K562 (cell line): ENCODE data around the gene EVC. TPM values are rescaled to one million over a fixed set of nuclear protein-coding genes. Genes with fewer than 3 reads are reported as not detected.

ENCODE experiments used
- ATAC-seq: fragments of 200-7000 bp; cut with Tn5 transposase; 3 replicates; pipeline ENCODE4 v1.9.1; 2020; ENCODE audit warnings: moderate library complexity
- BruUV-seq: library from RNA; stranded (reverse); fragments of 400-500 nt; replicated peaks from 2 replicates; lab custom pipeline; 2021; lab: Mats Ljungman, UMichigan
- CTCF ChIA-PET: fragments of 300-600 bp; formaldehyde crosslinking; extraction: SDS; loops from one replicate; lab custom pipeline; 2021; ENCODE audit warnings: low intra/inter-chr PET ratio; lab: Yijun Ruan, JAX
- POLR2A ChIA-PET: fragments of 300-600, 350-650 bp; sonication (Branson Sonifier 250); formaldehyde crosslinking; extraction: SDS; loops from one replicate; lab custom pipeline; 2021; ENCODE audit warnings: antibody characterized with exemption, inconsistent platforms; lab: Yijun Ruan, JAX
- DNase-seq, 4 experiments: peaks; one replicate each; pipeline versions ENCODE4 v3.0.0 to v3.0.0-alpha.2; 2011 to 2018; ENCODE audit warnings: low spot score in 3 of 4, mixed read lengths in 3 of 4; ENCODE audit errors: extremely low read depth in 1 of 4
- FAIRE-seq: peaks from 2 replicates; lab custom pipeline; 2011; peaks lifted over from hg19 to GRCh38; lab: Jason Lieb, UNC
- H2AFZ ChIP-seq: 2 replicates; pipeline ENCODE4 v1.6.0; 2011; ENCODE audit warnings: low read depth, low read length, control low read depth, inconsistent platforms
- H3K27ac ChIP-seq: fragments of 200-600 bp; 3 replicates; pipeline ENCODE4 v1.8.0; 2011; ENCODE audit warnings: low read depth, mild to moderate bottlenecking, control low read depth, inconsistent platforms, low read length, moderate library complexity, mixed read lengths; ENCODE audit errors: extremely low read depth
- H3K27me3 ChIP-seq, 2 experiments: fragments of 300-600 bp in 1 of 2; 2 replicates in 1 of 2; 3 replicates in 1 of 2; pipeline versions ENCODE4 v1.6.0 to v1.8.0; 2011; ENCODE audit warnings: inconsistent platforms in 2 of 2, low read length in 2 of 2, mild to moderate bottlenecking in 1 of 2, mixed read lengths in 1 of 2, moderate library complexity in 1 of 2; ENCODE audit not compliant: control insufficient read depth in 2 of 2, insufficient read depth in 2 of 2
- H3K36me3 ChIP-seq: fragments of 300-600 bp; 3 replicates; pipeline ENCODE4 v1.8.0; 2011; ENCODE audit warnings: mild to moderate bottlenecking, low read length, inconsistent platforms; ENCODE audit not compliant: control insufficient read depth, insufficient read depth
- H3K4me1 ChIP-seq, 2 experiments: fragments of 200-600 bp in 1 of 2; replicated peaks in 1 of 2; 2 replicates in 1 of 2; 3 replicates in 1 of 2; pipeline versions ENCODE4 v1.5.1 to v1.8.0; 2011; ENCODE audit warnings: inconsistent platforms in 2 of 2, low read length in 2 of 2, mild to moderate bottlenecking in 1 of 2, mixed read lengths in 1 of 2, moderate library complexity in 1 of 2; ENCODE audit not compliant: control insufficient read depth in 2 of 2, insufficient read depth in 2 of 2
- H3K4me2 ChIP-seq: 2 replicates; pipeline ENCODE4 v1.6.1; 2011; ENCODE audit warnings: low read length, control low read depth, inconsistent platforms, mixed read lengths; ENCODE audit not compliant: insufficient read depth
- H3K4me3 ChIP-seq: fragments of 200-600 bp; sonication (generic), shearing (Covaris generic); 2 replicates; pipeline ENCODE4 v1.5.1; 2016; ENCODE audit warnings: control low read depth, inconsistent platforms
- H3K79me2 ChIP-seq: fragments of 200-600 bp; 3 replicates; pipeline ENCODE4 v1.8.0; 2011; ENCODE audit warnings: low read length, inconsistent platforms; ENCODE audit not compliant: control insufficient read depth, insufficient read depth
- H3K9ac ChIP-seq, 2 experiments: 2 replicates each; pipeline versions ENCODE4 v1.6.0 to v1.6.1; 2011; ENCODE audit warnings: low read depth in 2 of 2, low read length in 2 of 2, control low read depth in 1 of 2, inconsistent platforms in 1 of 2, mild to moderate bottlenecking in 1 of 2, mixed read lengths in 1 of 2; ENCODE audit not compliant: insufficient read depth in 1 of 2
- H3K9me1 ChIP-seq: one replicate; pipeline ENCODE4 v1.6.0; 2011; ENCODE audit warnings: inconsistent platforms, mild to moderate bottlenecking, low read length, moderate library complexity; ENCODE audit not compliant: control insufficient read depth, insufficient read depth
- H3K9me3 ChIP-seq: replicated peaks from 2 replicates; pipeline ENCODE4 v1.5.1; 2011; ENCODE audit warnings: low read depth, low read length, inconsistent platforms; ENCODE audit not compliant: control insufficient read depth, insufficient read depth
- H4K20me1 ChIP-seq: replicated peaks from 2 replicates; pipeline ENCODE4 v1.6.1; 2011; ENCODE audit warnings: low read length, inconsistent platforms, mixed read lengths; ENCODE audit not compliant: control insufficient read depth, insufficient read depth
- CHD2 ChIP-seq: IDR thresholded peaks from 2 replicates; pipeline ENCODE4 v1.6.1; 2011; ENCODE audit warnings: low read depth, low read length
- PHF8 ChIP-seq: fragments of 200-600 bp; sonication (generic); IDR thresholded peaks from 2 replicates; pipeline ENCODE4 v1.6.1; 2012; ENCODE audit warnings: mixed run types, mild to moderate bottlenecking, inconsistent platforms, low read length, moderate library complexity, borderline replicate concordance
- POLR2AphosphoS5 ChIP-seq: IDR thresholded peaks from 2 replicates; pipeline ENCODE4 v1.6.1; 2011; ENCODE audit warnings: mild to moderate bottlenecking, low read depth, low read length, moderate library complexity; ENCODE audit not compliant: control insufficient read depth, insufficient read depth
- SLC30A9 ChIP-seq: fragments of 250-450 bp; sonication (Bioruptor Pico); IDR thresholded peaks from 2 replicates; pipeline ENCODE4 v1.8.0; 2022; ENCODE audit warnings: mild to moderate bottlenecking, moderate library complexity
- SRSF3 ChIP-seq: fragments of 200-400 bp; formaldehyde crosslinking; IDR thresholded peaks from 2 replicates; pipeline ENCODE4 v1.6.1; 2016; ENCODE audit warnings: mild to moderate bottlenecking, low read length, moderate library complexity; ENCODE audit not compliant: insufficient read depth
- WGBS: fragments of 100-300 bp; shearing (Covaris generic); methylation state at CpG from one replicate; pipeline ENCODE4 v1.1.6; 2016; ENCODE audit warnings: low coverage, mixed read lengths; ENCODE audit not compliant: insufficient coverage; ENCODE audit errors: missing lambda C conversion rate; 5-methylcytosine and 5-hydroxymethylcytosine counted together
- in situ Hi-C: fragments of 300-500 bp; cut with MboI; formaldehyde crosslinking; loops from 4 replicates; pipeline ENCODE4 v1.15.0; 2018; ENCODE audit warnings: inconsistent platforms, mixed read lengths
- intact Hi-C: fragments of 100-400 bp; cut with micrococcal nuclease; formaldehyde crosslinking; loops from 2 replicates; pipeline ENCODE4 v1.14.2; 2022
- polyA plus RNA-seq, 8 experiments: library from polyadenylated mRNA; depleted of rRNA in 4 of 8; stranded (reverse) in 5 of 8; unstranded in 3 of 8; fragments of >200 nt; fragmentation: Nextera tagmentation in 2 of 8; fragmentation: Illumina TruSeq in 1 of 8; extraction: Ambion mirVana in 2 of 8; extraction: Trizol in 1 of 8; gene quantifications; 2 replicates each; pipeline versions ENCODE4 v1.2.1 to v1.2.3, GENCODE V29; 2011 to 2014; ENCODE audit warnings: inconsistent platforms in 1 of 8, missing spikeins in 1 of 8
- total RNA-seq, 7 experiments: library from RNA; depleted of rRNA in 6 of 7; stranded (reverse); fragments of >200 nt in 6 of 7; fragmentation: Illumina TruSeq in 2 of 7; extraction: Trizol in 2 of 7; gene quantifications; 2 replicates each; pipeline versions ENCODE4 v1.2.1 to v1.2.3, GENCODE V29; 2011 to 2021; ENCODE audit warnings: low replicate concordance in 1 of 7
- TF ChIP-seq, protein P1 (sequence below): fragments of 450-650 bp; IDR thresholded peaks from one replicate; pipeline ENCODE4 v1.6.1; 2018; ENCODE audit warnings: mild to moderate bottlenecking, moderate library complexity; ENCODE audit not compliant: partially characterized antibody

EVC gene
- total and polyA plus RNA-seq, 9 of the 15 experiments (the other 6 are each of a cell fraction or from before 2014, with no cell fraction given), result 0.03 to 3.2 (median 1.1) TPM

DNA sequence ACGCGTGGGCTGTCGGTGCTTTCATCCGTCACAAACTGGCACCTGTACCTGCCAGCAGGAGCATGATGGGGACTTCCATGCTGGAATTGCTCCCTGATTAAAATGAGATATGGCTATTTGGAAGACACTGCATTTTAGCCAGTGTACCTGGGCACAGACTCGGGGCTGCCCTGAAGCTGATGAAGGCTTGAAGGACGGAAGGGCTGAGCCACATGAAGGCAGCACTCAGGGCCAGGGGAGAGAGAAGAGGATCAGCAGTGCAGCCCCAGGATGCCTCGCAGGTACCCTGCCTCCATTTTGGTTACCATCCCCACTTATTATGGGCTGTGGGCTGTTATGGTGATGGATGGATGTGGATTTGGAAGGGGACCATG is 102.9 kb downstream of the EVC start:
- CTCF ChIA-PET, result interaction anchor here (0.6 to 1.6 kb wide), 2 partner anchors 10 to 413 kb away, joined by 3 to 4 read pairs; no protein-coding TSS in a partner anchor
- no TSS peak for BruUV-seq
- no peaks in the 10 kb centered on the region for H3K9me3 ChIP-seq

More for the DNA sequence above, 102.9 kb downstream of the EVC start:
- H3K36me3 ChIP-seq, result no peaks in the 10 kb centered on the region
- no peak overlapping the region for H3K27ac ChIP-seq
- no peaks in the 10 kb centered on the region for H4K20me1 ChIP-seq
- no peaks in the 10 kb centered on the region; a peak in 1 of 5 replicates for H3K27me3 ChIP-seq
- POLR2A ChIA-PET, result no interaction called here
- ATAC-seq, result no peak
- no peak overlapping the region for H2AFZ ChIP-seq
- intact Hi-C loops, result loop anchor here (5.0 kb wide), 2 partner anchors 422 to 817 kb away; no protein-coding TSS in a partner anchor
- no peaks in the 10 kb centered on the region for H3K79me2 ChIP-seq
- in situ Hi-C loops, result loop anchor here (25.0 kb wide), 1 partner anchor 1327 kb away; no protein-coding TSS in a partner anchor
- H3K4me2 ChIP-seq, result no peak overlapping the region
- 13% methylated on average over 4 of the region's 7 CpGs for WGBS
- no peak for DNase-seq
- no peak for FAIRE-seq
- no peak overlapping the region for H3K4me3 ChIP-seq
- TF ChIP-seq, protein P1, sequence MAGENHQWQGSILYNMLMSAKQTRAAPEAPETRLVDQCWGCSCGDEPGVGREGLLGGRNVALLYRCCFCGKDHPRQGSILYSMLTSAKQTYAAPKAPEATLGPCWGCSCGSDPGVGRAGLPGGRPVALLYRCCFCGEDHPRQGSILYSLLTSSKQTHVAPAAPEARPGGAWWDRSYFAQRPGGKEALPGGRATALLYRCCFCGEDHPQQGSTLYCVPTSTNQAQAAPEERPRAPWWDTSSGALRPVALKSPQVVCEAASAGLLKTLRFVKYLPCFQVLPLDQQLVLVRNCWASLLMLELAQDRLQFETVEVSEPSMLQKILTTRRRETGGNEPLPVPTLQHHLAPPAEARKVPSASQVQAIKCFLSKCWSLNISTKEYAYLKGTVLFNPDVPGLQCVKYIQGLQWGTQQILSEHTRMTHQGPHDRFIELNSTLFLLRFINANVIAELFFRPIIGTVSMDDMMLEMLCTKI, result no peak
- no peak for TF ChIP-seq SLC30A9 (CRISPR knock-in tag)
- no peak for TF ChIP-seq POLR2AphosphoS5
- TF ChIP-seq SRSF3, result no peak
- TF ChIP-seq PHF8, result no peak
- TF ChIP-seq CHD2, result no peak
- no peaks in the 10 kb centered on the region for H3K9me1 ChIP-seq
- no peak overlapping the region for H3K9ac ChIP-seq
- no peaks in the 10 kb centered on the region for H3K4me1 ChIP-seq
